ENCODE data around the gene COA3. TPM values are rescaled to one million over a fixed set of nuclear protein-coding genes. Genes with fewer than 3 reads are reported as not detected.

Gene COA3
- 100 to 1,000 TPM in 1 of 2 donors, 10 to 100 TPM in 1; 89.9 to 185 TPM for polyA plus RNA-seq

- peaks cover 0 to 8% of the 10 kb centered on the region in 2 donors for H3K36me3 ChIP-seq (ENCODE audit: control insufficient read depth in 2 of 2, insufficient read depth in 2 of 2, low read length in 1 of 2)
- peaks cover 6 to 25% of the 10 kb centered on the region in 2 donors for H3K4me1 ChIP-seq (ENCODE audit: control insufficient read depth in 2 of 2, insufficient read depth in 2 of 2, low read length in 1 of 2)
- no peaks in the 10 kb centered on the region for H3K27me3 ChIP-seq (ENCODE audit: control insufficient read depth in 1 of 2, insufficient read depth in 2 of 2, low read length in 2 of 2)
- peak within 1 kb of the TSS; percentile 76 to 95 for H3K27ac ChIP-seq (ENCODE audit: low read depth in 2 of 2, low read length in 1 of 2)
- H3K4me3 ChIP-seq (ENCODE audit: low read depth in 1 of 2, low read length in 2 of 2) = peak within 1 kb of the TSS; percentile 95 to 99
- 26 to 27% methylated on average over 66 of the region's 66 CpGs for WGBS, 2 donors
- no peaks in the 10 kb centered on the region for H3K9me3 ChIP-seq (ENCODE audit: control insufficient read depth in 2 of 2, insufficient read depth in 1 of 2, low read depth in 1 of 2, low read length in 1 of 2)
Measured at GRCh38 chr17:42798383-42799380, at the start of gene COA3, which contains the start of gene CNTD1. Gene COA3 (minus strand): TSS chr17:42798704. CDS start chr17:42798681, 23 bp downstream. Gene CNTD1 (plus strand): TSS chr17:42798861. CDS start chr17:42799068, 207 bp downstream.

GRCh38 chr17:42848093-42848492 is 49.6 kb upstream of the COA3 start:
- H3K4me1 ChIP-seq (ENCODE audit: control insufficient read depth in 2 of 2, insufficient read depth in 2 of 2, low read length in 1 of 2) = peaks cover 4 to 5% of the 10 kb centered on the region in 2 donors
- peaks cover 7 to 13% of the 10 kb centered on the region in 2 donors for H3K36me3 ChIP-seq (ENCODE audit: control insufficient read depth in 2 of 2, insufficient read depth in 2 of 2, low read length in 1 of 2)
- no peak overlapping the region for H3K4me3 ChIP-seq (ENCODE audit: low read depth in 1 of 2, low read length in 2 of 2)
- no peak overlapping the region for H3K27ac ChIP-seq (ENCODE audit: low read depth in 2 of 2, low read length in 1 of 2)
- H3K27me3 ChIP-seq (ENCODE audit: control insufficient read depth in 1 of 2, insufficient read depth in 2 of 2, low read length in 2 of 2) = no peaks in the 10 kb centered on the region
- H3K9me3 ChIP-seq (ENCODE audit: control insufficient read depth in 2 of 2, insufficient read depth in 1 of 2, low read depth in 1 of 2, low read length in 1 of 2) = no peaks in the 10 kb centered on the region
- WGBS, 2 donors = 68 to 75% methylated on average over 3 of the region's 3 CpGs

GRCh38 chr17:42846594-42847280 is 48.2 kb upstream of the COA3 start:
- Histone ChIP-seq H3K4me1 (ENCODE audit: control insufficient read depth in 2 of 2, insufficient read depth in 2 of 2, low read length in 1 of 2) (peaks cover 4 to 5% of the 10 kb centered on the region in 2 donors), H3K9me3 (ENCODE audit: control insufficient read depth in 2 of 2, insufficient read depth in 1 of 2, low read depth in 1 of 2, low read length in 1 of 2) (no peaks in the 10 kb centered on the region), H3K27ac (ENCODE audit: low read depth in 2 of 2, low read length in 1 of 2) (peak overlapping the region in 1 of 2 donors; percentile 58), H3K36me3 (ENCODE audit: control insufficient read depth in 2 of 2, insufficient read depth in 2 of 2, low read length in 1 of 2) (peaks cover 14 to 18% of the 10 kb centered on the region in 2 donors), H3K27me3 (ENCODE audit: control insufficient read depth in 1 of 2, insufficient read depth in 2 of 2, low read length in 2 of 2) (no peaks in the 10 kb centered on the region), H3K4me3 (ENCODE audit: low read depth in 1 of 2, low read length in 2 of 2) (no peak overlapping the region)
- WGBS, 2 donors = 69% methylated on average over 9 of the region's 9 CpGs

GRCh38 chr17:42845918-42846593 is 47.6 kb upstream of the COA3 start:
- Histone ChIP-seq H3K27me3 (ENCODE audit: control insufficient read depth in 1 of 2, insufficient read depth in 2 of 2, low read length in 2 of 2) (no peaks in the 10 kb centered on the region), H3K36me3 (ENCODE audit: control insufficient read depth in 2 of 2, insufficient read depth in 2 of 2, low read length in 1 of 2) (peaks cover 14 to 23% of the 10 kb centered on the region in 2 donors), H3K4me1 (ENCODE audit: control insufficient read depth in 2 of 2, insufficient read depth in 2 of 2, low read length in 1 of 2) (peaks cover 4 to 5% of the 10 kb centered on the region in 2 donors), H3K27ac (ENCODE audit: low read depth in 2 of 2, low read length in 1 of 2) (peak overlapping the region in 1 of 2 donors; percentile 58), H3K4me3 (ENCODE audit: low read depth in 1 of 2, low read length in 2 of 2) (no peak overlapping the region), H3K9me3 (ENCODE audit: control insufficient read depth in 2 of 2, insufficient read depth in 1 of 2, low read depth in 1 of 2, low read length in 1 of 2) (no peaks in the 10 kb centered on the region)
- 61 to 66% methylated on average over 7 of the region's 7 CpGs for WGBS, 2 donors

- H3K4me1 ChIP-seq (ENCODE audit: control insufficient read depth in 2 of 2, insufficient read depth in 2 of 2, low read length in 1 of 2) = peaks cover 4 to 5% of the 10 kb centered on the region in 2 donors
- no peaks in the 10 kb centered on the region for H3K27me3 ChIP-seq (ENCODE audit: control insufficient read depth in 1 of 2, insufficient read depth in 2 of 2, low read length in 2 of 2)
- no peaks in the 10 kb centered on the region for H3K9me3 ChIP-seq (ENCODE audit: control insufficient read depth in 2 of 2, insufficient read depth in 1 of 2, low read depth in 1 of 2, low read length in 1 of 2)
- WGBS, 2 donors = 91 to 93% methylated on average over 12 of the region's 12 CpGs
- no peak overlapping the region for H3K4me3 ChIP-seq (ENCODE audit: low read depth in 1 of 2, low read length in 2 of 2)
- H3K36me3 ChIP-seq (ENCODE audit: control insufficient read depth in 2 of 2, insufficient read depth in 2 of 2, low read length in 1 of 2) = peaks cover 14 to 23% of the 10 kb centered on the region in 2 donors
- no peak overlapping the region for H3K27ac ChIP-seq (ENCODE audit: low read depth in 2 of 2, low read length in 1 of 2)
Measured at GRCh38 chr17:42845556-42845917, 47.0 kb upstream of the COA3 start.

- Histone ChIP-seq H3K9me3 (ENCODE audit: control insufficient read depth in 2 of 2, insufficient read depth in 1 of 2, low read depth in 1 of 2, low read length in 1 of 2) (no peaks in the 10 kb centered on the region), H3K4me3 (ENCODE audit: low read depth in 1 of 2, low read length in 2 of 2) (no peak overlapping the region), H3K27me3 (ENCODE audit: control insufficient read depth in 1 of 2, insufficient read depth in 2 of 2, low read length in 2 of 2) (no peaks in the 10 kb centered on the region), H3K27ac (ENCODE audit: low read depth in 2 of 2, low read length in 1 of 2) (no peak overlapping the region), H3K36me3 (ENCODE audit: control insufficient read depth in 2 of 2, insufficient read depth in 2 of 2, low read length in 1 of 2) (peaks cover 14 to 23% of the 10 kb centered on the region in 2 donors), H3K4me1 (ENCODE audit: control insufficient read depth in 2 of 2, insufficient read depth in 2 of 2, low read length in 1 of 2) (peaks cover 3 to 4% of the 10 kb centered on the region in 2 donors)
- WGBS, 2 donors = 91 to 92% methylated on average over 24 of the region's 24 CpGs
Measured at GRCh38 chr17:42844761-42845555, 46.5 kb upstream of the COA3 start.

GRCh38 chr17:42844271-42844670 is 45.8 kb upstream of the COA3 start, which contains the start of gene AOC2:
Gene AOC2 (plus strand): TSS chr17:42844580. CDS start chr17:42844627, 47 bp downstream.
- no peaks in the 10 kb centered on the region for H3K9me3 ChIP-seq (ENCODE audit: control insufficient read depth in 2 of 2, insufficient read depth in 1 of 2, low read depth in 1 of 2, low read length in 1 of 2)
- peaks cover 14 to 25% of the 10 kb centered on the region in 2 donors for H3K36me3 ChIP-seq (ENCODE audit: control insufficient read depth in 2 of 2, insufficient read depth in 2 of 2, low read length in 1 of 2)
- no peaks in the 10 kb centered on the region for H3K27me3 ChIP-seq (ENCODE audit: control insufficient read depth in 1 of 2, insufficient read depth in 2 of 2, low read length in 2 of 2)
- 61 to 65% methylated on average over 4 of the region's 4 CpGs for WGBS, 2 donors
- no peak within 1 kb of the TSS for H3K27ac ChIP-seq (ENCODE audit: low read depth in 2 of 2, low read length in 1 of 2)
- H3K4me3 ChIP-seq (ENCODE audit: low read depth in 1 of 2, low read length in 2 of 2) = no peak within 1 kb of the TSS
- no peaks in the 10 kb centered on the region for H3K4me1 ChIP-seq (ENCODE audit: control insufficient read depth in 2 of 2, insufficient read depth in 2 of 2, low read length in 1 of 2)

- H3K9me3 ChIP-seq (ENCODE audit: control insufficient read depth in 2 of 2, insufficient read depth in 1 of 2, low read depth in 1 of 2, low read length in 1 of 2) = no peaks in the 10 kb centered on the region
- H3K4me1 ChIP-seq (ENCODE audit: control insufficient read depth in 2 of 2, insufficient read depth in 2 of 2, low read length in 1 of 2) = no peaks in the 10 kb centered on the region
- H3K27me3 ChIP-seq (ENCODE audit: control insufficient read depth in 1 of 2, insufficient read depth in 2 of 2, low read length in 2 of 2) = no peaks in the 10 kb centered on the region
- no peak overlapping the region for H3K4me3 ChIP-seq (ENCODE audit: low read depth in 1 of 2, low read length in 2 of 2)
- H3K27ac ChIP-seq (ENCODE audit: low read depth in 2 of 2, low read length in 1 of 2) = no peak overlapping the region
- WGBS, 2 donors = 33 to 40% methylated on average over 6 of the region's 6 CpGs
- H3K36me3 ChIP-seq (ENCODE audit: control insufficient read depth in 2 of 2, insufficient read depth in 2 of 2, low read length in 1 of 2) = peaks cover 23 to 28% of the 10 kb centered on the region in 2 donors
Measured at GRCh38 chr17:42843358-42843934, 44.9 kb upstream of the COA3 start.

Data from esophagus (tissue), 2 donors.